IMR-90 (cell line): Measurements from ENCODE around the gene GRID1. TPM values are rescaled to one million over a fixed set of nuclear protein-coding genes. Genes with fewer than 3 reads are reported as not detected.

Experiments
- ATAC-seq: fragments of 200-7000 bp; cut with Tn5 transposase; 2 replicates; pipeline ENCODE4 v1.9.1; 2020; ENCODE audit warnings: low read depth, mild to moderate bottlenecking, moderate library complexity
- BruUV-seq: library from RNA; stranded (reverse); fragments of 400-500 nt; replicated peaks from 2 replicates; lab custom pipeline; 2021; lab: Mats Ljungman, UMichigan
- CTCF ChIA-PET: fragments of 300-600 bp; formaldehyde crosslinking; extraction: SDS; loops from one replicate; lab custom pipeline; 2021; ENCODE audit warnings: antibody characterized with exemption; lab: Yijun Ruan, JAX
- POLR2A ChIA-PET: fragments of 300-600 bp; sonication (Branson Sonifier 250); formaldehyde crosslinking; loops from one replicate; lab custom pipeline; 2022; ENCODE audit warnings: antibody characterized with exemption; ENCODE audit not compliant: unreplicated experiment; lab: Charles Lee
- DNase-seq: peaks from one replicate; pipeline ENCODE4 v3.0.0; 2013
- H2AFZ ChIP-seq: replicated peaks from 2 replicates; pipeline ENCODE3; 2013; ENCODE audit warnings: low read length, mild to moderate bottlenecking; ENCODE audit not compliant: poor library complexity
- H2AK5ac ChIP-seq: 2 replicates; pipeline ENCODE4 v1.6.1; 2013; ENCODE audit warnings: low read depth, low read length, inconsistent platforms
- H2AK9ac ChIP-seq: replicated peaks from 2 replicates; pipeline ENCODE3; 2013; ENCODE audit warnings: mild to moderate bottlenecking, low read depth, low read length, moderate library complexity; ENCODE audit not compliant: poor library complexity
- H2BK120ac ChIP-seq: 2 replicates; pipeline ENCODE4 v1.6.1; 2013; ENCODE audit warnings: low read depth, low read length, inconsistent platforms
- H2BK15ac ChIP-seq: 3 replicates; pipeline ENCODE4 v1.6.1; 2013; ENCODE audit warnings: low read depth, low read length, inconsistent platforms
- H2BK20ac ChIP-seq: 2 replicates; pipeline ENCODE4 v1.6.1; 2013; ENCODE audit warnings: low read depth, mild to moderate bottlenecking, inconsistent platforms, low read length, moderate library complexity
- H2BK5ac ChIP-seq: 2 replicates; pipeline ENCODE4 v1.6.1; 2013; ENCODE audit warnings: mild to moderate bottlenecking, low read depth, low read length, inconsistent platforms; ENCODE audit not compliant: poor library complexity, severe bottlenecking
- H3K14ac ChIP-seq: replicated peaks from 2 replicates; pipeline ENCODE4 v1.6.1; 2013; ENCODE audit warnings: low read depth, low read length, inconsistent platforms
- H3K18ac ChIP-seq: 2 replicates; pipeline ENCODE4 v1.6.1; 2013; ENCODE audit warnings: low read depth, low read length, control low read depth
- H3K23ac ChIP-seq: 2 replicates; pipeline ENCODE4 v1.6.1; 2013; ENCODE audit warnings: low read depth, low read length, inconsistent platforms
- H3K27ac ChIP-seq: 2 replicates; pipeline ENCODE4 v1.5.1; 2013; ENCODE audit warnings: mild to moderate bottlenecking, control low read depth, low read length; ENCODE audit not compliant: insufficient read depth
- H3K27me3 ChIP-seq: 2 replicates; pipeline ENCODE4 v1.6.1; 2013; ENCODE audit warnings: low read length; ENCODE audit not compliant: control insufficient read depth, insufficient read depth
- H3K36me3 ChIP-seq: 2 replicates; pipeline ENCODE4 v1.6.1; 2013; ENCODE audit warnings: low read length, mixed read lengths; ENCODE audit not compliant: control insufficient read depth, insufficient read depth
- H3K4ac ChIP-seq: 2 replicates; pipeline ENCODE4 v1.6.1; 2013; ENCODE audit warnings: low read depth, low read length, inconsistent platforms
- H3K4me1 ChIP-seq: 2 replicates; pipeline ENCODE4 v1.6.1; 2013; ENCODE audit warnings: low read length, mixed read lengths; ENCODE audit not compliant: control insufficient read depth, insufficient read depth
- H3K4me2 ChIP-seq: 2 replicates; pipeline ENCODE4 v1.6.1; 2013; ENCODE audit warnings: low read depth, mild to moderate bottlenecking, control low read depth, low read length, moderate library complexity
- H3K4me3 ChIP-seq: 2 replicates; pipeline ENCODE4 v1.5.1; 2013; ENCODE audit warnings: low read depth, mild to moderate bottlenecking, control low read depth, low read length, moderate library complexity; ENCODE audit not compliant: insufficient read depth
- H3K56ac ChIP-seq: 2 replicates; pipeline ENCODE4 v1.6.1; 2013; ENCODE audit warnings: low read length, inconsistent platforms; ENCODE audit not compliant: insufficient read depth; ENCODE audit errors: extremely low read depth
- H3K79me1 ChIP-seq, 2 experiments: 2 replicates each; pipeline ENCODE4 v1.6.1; 2013; ENCODE audit warnings: low read length in 2 of 2, inconsistent platforms in 1 of 2, low read depth in 1 of 2
- H3K9ac ChIP-seq: 2 replicates; pipeline ENCODE4 v1.6.1; 2013; ENCODE audit warnings: low read depth, low read length, control low read depth
- H3K9me1 ChIP-seq: 2 replicates; pipeline ENCODE4 v1.6.1; 2013; ENCODE audit warnings: low read length, inconsistent platforms; ENCODE audit not compliant: insufficient read depth
- H3K9me3 ChIP-seq: 2 replicates; pipeline ENCODE4 v1.6.1; 2013; ENCODE audit warnings: low read length; ENCODE audit not compliant: control insufficient read depth, insufficient read depth
- H4K20me1 ChIP-seq: 2 replicates; pipeline ENCODE4 v1.6.1; 2013; ENCODE audit warnings: low read length, inconsistent platforms; ENCODE audit not compliant: insufficient read depth
- H4K5ac ChIP-seq: 2 replicates; pipeline ENCODE4 v1.6.1; 2013; ENCODE audit warnings: mild to moderate bottlenecking, low read depth, low read length, control low read depth
- H4K8ac ChIP-seq, 2 experiments: 2 replicates each; pipeline ENCODE4 v1.6.1; 2013; ENCODE audit warnings: low read depth in 2 of 2, low read length in 2 of 2, control low read depth in 1 of 2, inconsistent platforms in 1 of 2
- H4K91ac ChIP-seq: 2 replicates; pipeline ENCODE4 v1.6.1; 2013; ENCODE audit warnings: low read depth, low read length, inconsistent platforms; ENCODE audit not compliant: insufficient read depth
- BHLHE40 ChIP-seq: fragments of 150-350 bp; IDR thresholded peaks from 2 replicates; pipeline ENCODE4 v1.6.1; 2016; ENCODE audit warnings: mild to moderate bottlenecking, low read depth, low read length
- CEBPB ChIP-seq: IDR thresholded peaks from 2 replicates; pipeline ENCODE4 v1.6.1; 2012; ENCODE audit warnings: low read depth, low read length, improper control_type of control experiment
- CHD1 ChIP-seq: IDR thresholded peaks from 2 replicates; pipeline ENCODE4 v1.6.1; 2012; ENCODE audit warnings: low read depth, low read length, improper control_type of control experiment
- FOS ChIP-seq: fragments of 150-350 bp; IDR thresholded peaks from 2 replicates; pipeline ENCODE4 v1.6.1; 2016; ENCODE audit warnings: low read depth, low read length
- MAFK ChIP-seq: IDR thresholded peaks from 2 replicates; pipeline ENCODE4 v1.6.1; 2012; ENCODE audit warnings: low read depth, low read length, improper control_type of control experiment
- MAZ ChIP-seq: IDR thresholded peaks from 2 replicates; pipeline ENCODE4 v1.6.1; 2012; ENCODE audit warnings: low read depth, mild to moderate bottlenecking, low read length, improper control_type of control experiment, moderate library complexity, borderline replicate concordance
- MXI1 ChIP-seq: IDR thresholded peaks from 2 replicates; pipeline ENCODE4 v1.6.1; 2012; ENCODE audit warnings: low read depth, mild to moderate bottlenecking, low read length, moderate library complexity, borderline replicate concordance
- NFE2L2 ChIP-seq: fragments of 150-350 bp; IDR thresholded peaks from 2 replicates; pipeline ENCODE4 v1.6.1; 2016; ENCODE audit warnings: low read depth, mild to moderate bottlenecking, low read length
- POLR2A ChIP-seq: IDR thresholded peaks from 2 replicates; pipeline ENCODE4 v1.6.1; 2012; ENCODE audit warnings: mild to moderate bottlenecking, low read depth, low read length
- RAD21 ChIP-seq: IDR thresholded peaks from 2 replicates; pipeline ENCODE4 v1.6.1; 2012; ENCODE audit warnings: low read length, improper control_type of control experiment
- RCOR1 ChIP-seq: IDR thresholded peaks from 2 replicates; pipeline ENCODE4 v1.6.1; 2012; ENCODE audit warnings: mild to moderate bottlenecking, low read length, improper control_type of control experiment; ENCODE audit not compliant: insufficient replicate concordance
- RFX5 ChIP-seq: IDR thresholded peaks from 2 replicates; pipeline ENCODE4 v1.8.0; 2012; ENCODE audit warnings: low read depth, mild to moderate bottlenecking, low read length, moderate library complexity
- SMC3 ChIP-seq: fragments of 150-350 bp; IDR thresholded peaks from 2 replicates; pipeline ENCODE4 v1.6.1; 2016; ENCODE audit warnings: low read depth, mild to moderate bottlenecking, antibody characterized with exemption, low read length, moderate library complexity
- WGBS, 2 experiments: methylation state at CpG; one replicate each; pipeline versions ENCODE4 v1.1.5 to v1.1.7; 2013; ENCODE audit warnings: missing lambda C conversion rate in 2 of 2; ENCODE audit not compliant: insufficient read length in 1 of 2; ENCODE audit errors: extremely low coverage in 2 of 2; 5-methylcytosine and 5-hydroxymethylcytosine counted together
- dilution Hi-C: fragments of 300-500 bp; cut with HindIII; formaldehyde crosslinking; loops from one replicate; pipeline ENCODE4 v1.14.3; 2018; ENCODE audit warnings: low sequenced_read_pairs; ENCODE audit not compliant: unreplicated experiment
- in situ Hi-C: fragments of 300-500 bp; cut with MboI; formaldehyde crosslinking; loops from 3 replicates; pipeline ENCODE4 v1.14.3; 2019; ENCODE audit warnings: low sequenced_read_pairs, inconsistent platforms, mixed read lengths
- intact Hi-C: fragments of 100-400 bp; cut with micrococcal nuclease; formaldehyde crosslinking; loops from 2 replicates; pipeline ENCODE4 v1.10.0; 2022
- polyA plus RNA-seq, 3 experiments: library from polyadenylated mRNA; depleted of rRNA; stranded (reverse); fragments of >200 nt; gene quantifications; 2 replicates each; pipeline ENCODE4 v1.2.3, GENCODE V29; 2012; ENCODE audit warnings: low replicate concordance in 1 of 3
- total RNA-seq: library from RNA; depleted of rRNA; stranded (reverse); fragments of >200 nt; gene quantifications from 2 replicates; pipeline ENCODE4 v1.2.3, GENCODE V29; 2012
- TF ChIP-seq, protein P1 (sequence below): fragments of 150-350 bp; IDR thresholded peaks from 2 replicates; pipeline ENCODE4 v1.6.1; 2017; ENCODE audit warnings: mild to moderate bottlenecking, antibody characterized with exemption, low read length, low read depth
- TF ChIP-seq, protein P2 (sequence below): conservative IDR thresholded peaks from 2 replicates; pipeline ENCODE4 v1.5.1; 2012; ENCODE audit warnings: mild to moderate bottlenecking, low read depth, low read length, improper control_type of control experiment
- TF ChIP-seq, protein P3 (sequence below): fragments of 150-350 bp; IDR thresholded peaks from 2 replicates; pipeline ENCODE4 v1.6.1; 2016; ENCODE audit warnings: low read depth, mild to moderate bottlenecking, low read length, moderate library complexity, borderline replicate concordance

The GRID1 gene
- total and polyA plus RNA-seq, 2 of the 4 experiments (the other 2 are of a cell fraction) = not detected

DNA sequence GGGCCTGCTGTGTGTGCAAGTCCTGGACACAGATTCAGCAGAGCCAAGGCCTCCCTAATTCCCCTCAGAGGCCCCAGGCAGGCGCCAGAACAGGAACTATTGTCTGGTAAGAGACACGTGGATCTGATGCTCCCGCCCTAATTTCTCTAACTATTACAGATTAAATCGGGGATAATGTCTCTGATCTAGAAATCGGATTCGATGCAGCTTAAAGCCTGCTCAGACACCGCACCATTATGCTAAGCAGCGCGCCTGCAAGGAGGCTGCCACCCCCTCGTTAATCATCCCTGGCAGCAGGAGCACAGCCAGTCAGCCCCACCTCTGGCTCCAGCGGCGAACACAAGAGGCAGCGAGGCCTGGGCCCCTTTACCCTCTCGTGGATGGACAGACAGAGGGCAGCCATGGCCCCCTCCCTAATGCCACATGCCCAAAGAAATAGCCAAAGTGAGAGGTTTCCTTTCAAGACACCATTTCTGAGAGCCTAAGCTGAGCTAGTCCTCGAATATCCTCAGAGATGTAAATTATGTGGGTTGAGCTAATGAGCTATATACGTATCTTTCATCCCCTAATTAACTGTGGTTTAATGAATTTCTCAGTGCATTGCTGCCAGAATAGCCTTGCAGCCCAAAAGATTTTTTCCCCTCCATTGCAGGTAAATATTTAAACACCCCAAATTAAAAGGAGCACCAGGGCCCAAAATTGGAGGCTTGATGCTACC, 122.1 kb downstream of the GRID1 start:
- intact Hi-C loops = no loop called here
- H3K9ac ChIP-seq = no peak overlapping the region
- ATAC-seq (no peak), DNase-seq (no peak)
- H2BK5ac ChIP-seq = no peak overlapping the region
- WGBS, 2 experiments = 0% methylated on average over 4 of the region's 16 CpGs; no CpG with 5 or more reads in 1 of the 2 experiments
- no peak overlapping the region for H3K56ac ChIP-seq
- H2BK20ac ChIP-seq = no peak overlapping the region
- no peak overlapping the region for H2BK15ac ChIP-seq
- ChIA-PET POLR2A (no interaction called here), CTCF (no interaction called here)
- H2BK120ac ChIP-seq = no peak overlapping the region
- no peaks in the 10 kb centered on the region for H3K9me1 ChIP-seq
- H4K91ac ChIP-seq = no peak overlapping the region
- H2AFZ ChIP-seq = no peak overlapping the region
- no peak overlapping the region for H3K27ac ChIP-seq
- H3K4ac ChIP-seq = no peak overlapping the region
- no peak overlapping the region for H2AK5ac ChIP-seq
- in situ Hi-C loops = no loop called here
- no peaks in the 10 kb centered on the region for H3K36me3 ChIP-seq
- dilution Hi-C loops = no loop called here
- no peaks in the 10 kb centered on the region for H3K4me1 ChIP-seq
- no peak overlapping the region for H4K8ac ChIP-seq
- H4K5ac ChIP-seq = no peak overlapping the region
- H3K79me1 ChIP-seq = no peaks in the 10 kb centered on the region
- H3K4me2 ChIP-seq = no peak overlapping the region
- no peaks in the 10 kb centered on the region for H4K20me1 ChIP-seq
- no peaks in the 10 kb centered on the region for H3K27me3 ChIP-seq
- no peak overlapping the region for H3K4me3 ChIP-seq
- TF ChIP-seq CHD1 (no peak), MXI1 (no peak), POLR2A (no peak), CEBPB (no peak), RAD21 (no peak), FOS (no peak), MAFK (no peak), SMC3 (no peak), RCOR1 (no peak), NFE2L2 (no peak), MAZ (no peak), RFX5 (no peak), BHLHE40 (no peak)
- TF ChIP-seq, protein P1, sequence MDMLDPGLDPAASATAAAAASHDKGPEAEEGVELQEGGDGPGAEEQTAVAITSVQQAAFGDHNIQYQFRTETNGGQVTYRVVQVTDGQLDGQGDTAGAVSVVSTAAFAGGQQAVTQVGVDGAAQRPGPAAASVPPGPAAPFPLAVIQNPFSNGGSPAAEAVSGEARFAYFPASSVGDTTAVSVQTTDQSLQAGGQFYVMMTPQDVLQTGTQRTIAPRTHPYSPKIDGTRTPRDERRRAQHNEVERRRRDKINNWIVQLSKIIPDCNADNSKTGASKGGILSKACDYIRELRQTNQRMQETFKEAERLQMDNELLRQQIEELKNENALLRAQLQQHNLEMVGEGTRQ = no peak
- TF ChIP-seq, protein P2, sequence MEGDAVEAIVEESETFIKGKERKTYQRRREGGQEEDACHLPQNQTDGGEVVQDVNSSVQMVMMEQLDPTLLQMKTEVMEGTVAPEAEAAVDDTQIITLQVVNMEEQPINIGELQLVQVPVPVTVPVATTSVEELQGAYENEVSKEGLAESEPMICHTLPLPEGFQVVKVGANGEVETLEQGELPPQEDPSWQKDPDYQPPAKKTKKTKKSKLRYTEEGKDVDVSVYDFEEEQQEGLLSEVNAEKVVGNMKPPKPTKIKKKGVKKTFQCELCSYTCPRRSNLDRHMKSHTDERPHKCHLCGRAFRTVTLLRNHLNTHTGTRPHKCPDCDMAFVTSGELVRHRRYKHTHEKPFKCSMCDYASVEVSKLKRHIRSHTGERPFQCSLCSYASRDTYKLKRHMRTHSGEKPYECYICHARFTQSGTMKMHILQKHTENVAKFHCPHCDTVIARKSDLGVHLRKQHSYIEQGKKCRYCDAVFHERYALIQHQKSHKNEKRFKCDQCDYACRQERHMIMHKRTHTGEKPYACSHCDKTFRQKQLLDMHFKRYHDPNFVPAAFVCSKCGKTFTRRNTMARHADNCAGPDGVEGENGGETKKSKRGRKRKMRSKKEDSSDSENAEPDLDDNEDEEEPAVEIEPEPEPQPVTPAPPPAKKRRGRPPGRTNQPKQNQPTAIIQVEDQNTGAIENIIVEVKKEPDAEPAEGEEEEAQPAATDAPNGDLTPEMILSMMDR = no peak
- TF ChIP-seq, protein P3, sequence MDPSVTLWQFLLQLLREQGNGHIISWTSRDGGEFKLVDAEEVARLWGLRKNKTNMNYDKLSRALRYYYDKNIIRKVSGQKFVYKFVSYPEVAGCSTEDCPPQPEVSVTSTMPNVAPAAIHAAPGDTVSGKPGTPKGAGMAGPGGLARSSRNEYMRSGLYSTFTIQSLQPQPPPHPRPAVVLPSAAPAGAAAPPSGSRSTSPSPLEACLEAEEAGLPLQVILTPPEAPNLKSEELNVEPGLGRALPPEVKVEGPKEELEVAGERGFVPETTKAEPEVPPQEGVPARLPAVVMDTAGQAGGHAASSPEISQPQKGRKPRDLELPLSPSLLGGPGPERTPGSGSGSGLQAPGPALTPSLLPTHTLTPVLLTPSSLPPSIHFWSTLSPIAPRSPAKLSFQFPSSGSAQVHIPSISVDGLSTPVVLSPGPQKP = no peak
- no TSS peak for BruUV-seq
- no peaks in the 10 kb centered on the region for H3K9me3 ChIP-seq
- no peak overlapping the region for H3K18ac ChIP-seq
- no peak overlapping the region for H3K23ac ChIP-seq
- H2AK9ac ChIP-seq = no peak overlapping the region
- no peak overlapping the region for H3K14ac ChIP-seq
